Right renal pelvis (tissue), 4 donors: Measurements from ENCODE around the gene NDUFV2. TPM values are rescaled to one million over a fixed set of nuclear protein-coding genes. Genes with fewer than 3 reads are reported as not detected.

Experiments
- DNase-seq, 4 donors: peaks; one replicate each; pipeline ENCODE4 v3.0.0-alpha.2; 2013; ENCODE audit warnings: low read depth in 4 of 4, low spot score in 3 of 4, missing footprints in 1 of 4
- polyA plus RNA-seq, 4 donors: library from polyadenylated mRNA; unstranded; fragments of 120-200 nt; gene quantifications; one replicate each; pipeline ENCODE4 v1.2.1, GENCODE V29; 2013; ENCODE audit not compliant: insufficient read length in 4 of 4

The NDUFV2 gene
- polyA plus RNA-seq, 4 donors, result 133 to 163 (median 156) TPM

DNA sequence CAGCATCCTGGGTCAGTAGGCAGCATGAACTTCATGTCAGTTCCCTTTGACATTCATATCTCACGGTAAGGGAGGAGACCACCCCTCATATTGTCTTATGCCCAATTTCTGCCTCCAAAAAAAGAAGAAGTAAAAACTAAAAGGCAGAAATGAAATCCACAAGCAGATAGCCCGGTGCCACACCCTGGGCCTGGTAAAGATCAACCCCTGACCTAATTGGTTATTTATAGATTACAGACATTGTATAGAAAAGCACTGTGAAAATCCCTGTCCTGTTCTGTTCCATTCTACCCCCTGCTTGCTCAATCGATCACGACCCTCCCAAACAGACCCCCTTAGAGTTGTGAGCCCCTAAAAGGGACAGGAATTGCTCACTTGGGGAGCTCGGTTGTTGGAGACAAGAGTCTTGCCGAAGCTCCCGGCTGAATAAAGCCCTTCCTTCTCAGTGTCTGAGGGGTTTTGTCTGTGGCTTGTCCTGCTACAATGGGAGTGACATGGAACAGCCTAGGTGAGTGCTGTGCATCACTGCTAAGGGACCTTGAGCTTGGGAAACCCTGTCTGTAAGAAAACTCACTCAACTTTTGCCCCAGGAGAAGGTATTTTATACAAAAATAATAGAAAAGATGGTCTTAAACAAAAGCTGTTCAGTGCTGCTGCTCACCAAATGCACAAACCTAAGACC, 11.1 kb downstream of the NDUFV2 start:
- DNase-seq, result no peak

GRCh38 chr18:9115984-9116383, 13.5 kb downstream of the NDUFV2 start:
- no peak for DNase-seq

DNA sequence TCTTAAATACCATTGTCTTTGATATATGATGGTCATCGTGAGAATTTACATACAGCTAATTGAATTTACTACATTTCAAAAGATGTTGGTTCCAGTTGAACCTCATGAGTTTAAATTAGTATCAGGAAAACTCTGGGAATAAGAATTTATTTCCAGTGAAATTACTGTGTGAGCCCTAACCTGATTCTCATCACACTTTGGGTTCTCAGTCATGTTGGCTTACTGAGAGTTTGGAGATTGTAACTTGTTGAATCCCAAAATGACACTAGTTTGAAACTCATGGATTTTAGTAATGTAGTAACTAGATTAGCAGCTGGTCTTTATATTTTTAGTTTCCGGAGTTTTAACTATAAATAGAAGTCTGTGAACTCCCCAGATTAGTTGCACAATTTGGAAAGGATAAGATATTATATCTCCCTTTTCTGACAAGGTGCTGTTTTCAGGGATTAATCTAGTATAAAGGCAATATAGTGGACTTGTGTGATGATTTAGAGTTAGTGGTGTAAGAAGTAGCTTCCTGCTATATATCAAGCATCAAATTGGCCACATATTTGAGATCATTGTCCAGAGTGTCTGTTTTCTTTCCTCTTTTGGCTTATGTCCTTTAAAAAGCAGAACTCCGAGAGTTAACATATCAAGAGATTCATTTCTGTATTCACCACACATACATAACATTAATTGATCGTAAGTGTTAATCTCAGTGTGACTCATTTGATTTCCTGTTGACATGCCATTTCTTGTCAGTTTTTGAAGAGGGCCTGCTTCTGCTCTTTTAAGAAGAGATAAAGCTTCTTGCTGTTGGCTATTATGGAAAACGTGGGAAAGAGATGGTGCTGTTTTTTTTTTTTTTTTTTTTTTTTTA, 15.7 kb downstream of the NDUFV2 start:
- DNase-seq, result no peak

DNA sequence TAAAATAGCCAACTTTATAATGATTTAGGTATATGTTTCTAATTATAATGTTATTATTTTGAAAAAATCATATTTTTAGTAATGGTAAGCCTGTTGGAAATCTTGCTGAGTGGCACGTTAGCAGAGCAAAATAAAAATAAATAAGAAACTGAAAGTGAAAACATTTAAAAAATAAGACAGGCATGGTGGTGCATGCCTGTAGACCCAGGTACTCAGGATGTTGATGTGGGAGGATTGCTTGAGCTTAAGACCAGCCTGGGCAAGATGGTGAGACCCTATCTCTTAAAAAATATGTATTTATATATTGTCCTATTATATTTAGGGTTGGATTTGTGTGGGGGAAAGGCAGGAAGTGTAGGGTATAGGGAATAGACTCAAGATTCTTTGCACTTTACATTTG, 18.3 kb downstream of the NDUFV2 start:
- DNase-seq, result no peak

- no peak for DNase-seq
Measured at GRCh38 chr18:9123520-9123919, 21.0 kb downstream of the NDUFV2 start.

GRCh38 chr18:9124824-9125223, 22.3 kb downstream of the NDUFV2 start:
- no peak for DNase-seq

DNA sequence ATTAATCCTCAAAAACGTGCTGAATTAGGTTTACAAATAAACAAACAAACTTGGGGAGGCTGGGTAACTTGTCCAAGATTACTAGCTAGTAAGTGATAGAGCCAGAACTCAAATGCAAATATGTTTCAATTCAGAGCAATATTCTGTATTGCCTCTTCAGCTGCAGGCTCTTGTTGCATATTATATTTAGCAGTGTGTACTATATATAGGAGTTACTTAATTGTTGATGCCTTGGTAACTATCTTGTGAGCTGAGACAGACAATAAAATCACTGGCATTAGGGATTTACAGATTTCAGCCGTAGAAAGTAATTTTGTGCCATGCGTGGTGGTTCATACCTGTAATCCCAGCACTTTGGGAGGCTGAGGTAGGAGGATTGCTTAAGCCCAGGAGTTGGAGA, 23.8 kb downstream of the NDUFV2 start:
- no peak for DNase-seq

DNA sequence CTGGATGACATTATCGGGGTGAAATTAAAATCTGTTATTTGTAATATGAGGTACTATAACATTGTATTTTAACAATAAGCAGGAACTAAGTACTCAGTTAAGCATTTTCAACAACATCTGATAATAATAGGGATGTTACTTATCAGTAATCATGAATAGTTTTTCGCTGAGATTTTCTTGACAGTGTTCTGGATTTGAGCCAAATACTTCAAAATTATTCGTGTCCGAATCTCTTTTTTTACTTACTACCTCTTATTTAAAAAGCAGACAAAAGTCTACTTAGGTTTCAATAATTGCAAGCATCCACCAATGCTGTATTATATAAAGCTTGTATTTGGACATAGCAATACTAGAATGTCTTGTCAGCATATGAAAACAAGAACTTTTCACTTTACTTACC, 27.7 kb downstream of the NDUFV2 start:
- no peak for DNase-seq

- DNase-seq, result no peak
Measured at GRCh38 chr18:9130806-9131205, 28.3 kb downstream of the NDUFV2 start.

DNA sequence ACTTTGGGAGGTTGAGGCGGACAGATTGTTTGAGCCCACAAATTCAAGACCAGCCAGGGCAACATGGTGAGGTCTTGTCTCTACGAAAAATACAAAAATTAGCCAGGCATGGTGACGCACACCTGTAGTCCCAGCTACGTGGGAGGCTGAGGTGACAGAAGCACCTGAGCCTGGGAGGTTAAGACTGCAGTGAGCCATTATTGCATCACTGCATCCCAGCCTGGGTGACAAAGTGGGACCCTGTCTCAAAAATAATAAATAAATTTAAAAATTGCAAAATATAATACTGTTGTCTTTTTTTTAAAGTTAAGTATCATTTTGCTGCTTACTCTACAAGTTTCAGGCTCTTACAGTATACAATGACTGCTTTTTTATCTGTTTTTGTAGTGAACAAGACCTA, 30.1 kb downstream of the NDUFV2 start:
- DNase-seq, result no peak

DNA sequence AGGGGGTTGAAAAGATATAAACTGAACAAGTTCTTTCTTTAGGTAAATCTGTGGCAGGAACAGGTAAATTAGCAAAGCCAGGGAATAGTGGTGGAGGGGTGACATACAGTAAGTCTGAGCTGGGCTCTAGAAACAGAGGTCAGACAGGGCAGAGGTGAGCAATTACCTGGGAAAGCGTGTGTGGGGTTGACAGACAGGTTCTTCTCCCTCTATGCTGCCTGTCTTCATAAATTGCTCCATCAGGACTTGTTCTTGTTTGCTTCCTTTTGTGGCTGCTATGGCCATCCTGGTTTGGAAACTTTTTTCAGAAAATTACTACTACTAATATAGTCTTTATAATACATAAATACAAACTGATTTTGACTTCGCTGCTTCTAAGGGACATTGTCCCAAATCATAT, 30.7 kb downstream of the NDUFV2 start:
- DNase-seq, result no peak

DNA sequence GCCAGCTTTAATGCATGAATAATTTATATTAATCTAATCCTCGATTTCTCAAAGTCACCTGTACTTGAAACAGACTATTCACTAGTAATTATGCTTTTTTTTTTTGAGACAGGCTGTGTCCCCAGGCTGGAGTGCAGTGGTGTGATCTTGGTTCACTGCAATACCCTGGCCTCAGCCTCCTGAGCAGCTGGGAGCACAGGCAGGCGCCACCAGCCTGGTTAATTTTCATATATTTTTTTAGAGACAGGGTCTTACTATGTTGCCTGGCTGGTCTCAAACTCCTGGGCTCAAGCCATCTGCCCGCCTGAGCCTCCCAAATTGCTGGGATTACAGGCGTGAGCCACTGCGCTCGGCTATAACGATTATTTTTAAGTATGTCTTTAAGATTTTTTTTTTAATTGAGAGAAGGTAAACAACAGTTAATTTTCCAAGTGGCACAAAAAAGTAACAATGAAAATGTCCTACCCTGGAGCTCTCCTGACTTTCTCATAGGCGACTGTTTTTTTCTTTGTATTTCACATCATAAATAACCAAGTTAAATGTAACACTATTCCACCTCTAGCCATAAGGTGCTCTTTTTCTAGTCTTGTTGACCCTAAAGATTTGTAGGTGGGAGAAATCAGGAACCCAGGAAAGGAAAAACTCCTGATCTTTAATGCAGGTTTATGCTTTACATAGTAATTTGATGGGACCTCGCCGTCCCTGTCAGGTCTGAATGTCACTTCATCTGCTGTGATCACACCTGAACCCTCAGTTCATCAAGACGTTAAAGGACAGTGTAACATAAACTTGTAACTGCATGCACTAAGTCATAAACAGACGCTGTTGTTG, 32.8 kb downstream of the NDUFV2 start:
- DNase-seq, result no peak

DNA sequence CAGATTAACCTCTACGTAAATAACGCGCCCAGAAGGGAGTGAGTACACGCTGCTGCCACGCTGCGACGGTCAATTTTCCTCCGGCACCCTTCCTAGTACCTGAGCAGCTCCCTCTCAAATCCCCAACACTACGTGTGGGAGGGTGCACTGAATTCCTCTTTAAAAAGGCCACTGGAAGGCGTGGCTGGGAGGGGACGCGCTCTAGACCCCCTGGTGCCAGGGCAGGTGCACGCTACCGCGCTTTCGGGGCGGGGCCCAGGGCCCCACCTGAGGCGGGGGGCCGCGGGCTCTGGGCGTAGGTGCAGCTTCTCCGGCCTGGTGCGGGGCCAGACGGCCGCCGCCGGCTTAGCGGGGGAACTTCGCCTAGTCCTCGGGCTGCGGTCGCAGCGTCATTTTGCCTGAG, 33.4 kb downstream of the NDUFV2 start:
- DNase-seq, result peak in 2 of 4 donors; percentile 13 to 14

GRCh38 chr18:9136315-9137155, 34.0 kb downstream of the NDUFV2 start, which contains the start of gene ANKRD12:
Gene ANKRD12, plus strand, starts transcription at chr18:9136781. Its CDS starts 45,652 bp downstream, at chr18:9182433.
- peak; percentile 92 to 98 (median 94) for DNase-seq

- peak in 3 of 4 donors; percentile 36 to 51 (median 47) for DNase-seq
Measured at GRCh38 chr18:9137168-9138066, 34.9 kb downstream of the NDUFV2 start.

DNA sequence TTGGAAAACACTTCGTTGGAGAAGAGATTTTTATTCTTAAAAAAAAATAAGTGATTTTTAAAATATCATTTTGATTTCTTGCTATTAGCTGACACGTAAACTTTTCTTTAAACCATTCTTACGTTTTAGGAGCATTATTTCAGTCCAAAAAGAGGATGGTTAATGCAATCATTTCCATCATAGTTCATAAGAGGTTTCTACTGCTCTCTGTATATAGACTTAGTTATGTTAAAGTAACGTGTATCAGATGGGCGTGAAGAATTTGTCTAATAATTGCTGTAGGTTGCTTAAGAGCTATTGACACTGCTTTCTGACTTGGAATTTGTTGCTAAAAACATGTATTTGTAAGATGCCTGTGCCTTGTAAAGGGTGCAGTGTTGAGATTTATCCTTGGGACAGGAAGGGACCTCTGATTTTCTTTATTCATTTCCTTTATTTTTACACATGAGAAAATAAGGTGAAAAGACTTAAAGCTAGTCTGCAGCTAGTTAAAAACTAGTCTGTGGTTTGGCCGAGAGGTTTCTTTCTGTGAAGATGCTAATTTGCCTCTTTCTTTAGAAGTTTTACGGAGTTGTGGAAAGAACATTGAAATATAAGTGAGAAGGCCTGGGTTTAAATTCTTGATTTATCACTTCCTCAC, 37.0 kb downstream of the NDUFV2 start:
- DNase-seq, result no peak

DNA sequence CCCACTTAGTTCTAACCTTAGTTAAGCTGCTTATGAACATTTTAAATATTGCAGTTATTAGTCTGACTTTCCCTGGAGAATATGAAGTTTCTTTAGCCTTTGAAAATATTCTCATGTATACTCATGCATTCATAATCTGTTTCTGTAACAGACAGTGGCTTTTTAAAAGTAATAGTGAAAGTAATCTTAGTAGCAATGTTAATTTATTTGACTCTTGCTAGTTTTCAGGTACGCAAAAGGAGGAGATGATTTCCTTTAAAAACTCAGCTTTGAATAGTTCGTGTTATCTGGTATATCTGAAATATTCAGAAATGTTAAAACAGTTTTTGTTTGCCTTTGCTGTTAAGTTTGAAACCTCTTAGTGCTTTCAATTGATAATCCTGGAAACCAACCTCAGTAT, 37.9 kb downstream of the NDUFV2 start:
- DNase-seq, result no peak

DNA sequence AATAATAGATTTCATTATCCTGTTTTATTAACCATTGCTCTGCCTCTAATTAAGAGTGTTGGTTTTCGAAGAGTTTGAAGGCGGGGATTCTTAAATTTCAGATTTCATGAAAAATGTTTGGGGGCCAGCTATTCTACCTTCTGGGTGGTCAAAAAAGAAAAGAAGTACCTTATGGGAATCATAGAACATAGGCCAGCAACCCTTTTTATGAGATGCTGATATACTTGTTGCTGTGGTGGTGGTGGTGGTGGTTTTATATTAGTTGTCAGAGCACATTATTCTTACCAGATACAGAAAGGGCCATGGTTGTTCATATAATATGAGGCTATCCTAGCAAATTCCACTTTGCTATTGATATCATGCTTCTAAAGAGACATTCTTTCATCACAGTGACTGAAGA, 38.5 kb downstream of the NDUFV2 start:
- DNase-seq, result no peak

DNA sequence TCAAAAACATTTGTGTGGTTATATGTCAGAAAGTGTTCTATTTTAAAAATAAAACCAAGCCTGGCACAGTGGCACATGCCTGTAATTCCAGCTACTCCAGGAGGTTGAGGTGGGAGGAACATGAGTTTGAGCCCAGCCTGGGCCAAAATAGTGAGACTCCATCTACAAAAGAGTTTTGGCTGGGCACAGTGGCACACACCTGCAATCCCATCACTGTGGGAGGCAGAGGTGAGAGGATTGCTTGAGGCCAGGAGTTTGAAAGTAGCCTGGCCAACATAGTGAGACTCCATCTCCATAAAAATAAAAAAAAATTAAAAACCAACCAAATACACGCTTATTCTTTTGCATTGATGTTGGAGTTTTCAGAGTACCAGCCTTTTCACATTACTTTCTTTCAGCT, 43.7 kb downstream of the NDUFV2 start:
- no peak for DNase-seq
